ENCODE data around the gene SH3GL3. TPM values are rescaled to one million over a fixed set of nuclear protein-coding genes. Genes with fewer than 3 reads are reported as not detected.

The SH3GL3 gene
- total and polyA plus RNA-seq, 2 of the 8 experiments (the other 6 are each of a cell fraction or from before 2014, with no cell fraction given): 14.1 to 19.1 TPM

Other genes starting within 250 kb of the SH3GL3 start
- gene HDGFL3, start 239.5 kb upstream of the SH3GL3 start, total RNA-seq (2021; fragmentation: NEBNext Ultra II Directional; extraction: Animal tissue kit (Norgen Biotek cat#: 25700)): 149 and 156 TPM in 2 replicates
- 7.3 and 14.1 TPM in 2 replicates for gene HDGFL3, start 239.5 kb upstream of the SH3GL3 start, polyA plus RNA-seq (2011; rRNA removed)
- 0.67 and 0.99 TPM in 2 replicates for gene BNC1, start 162.7 kb upstream of the SH3GL3 start, total RNA-seq (2021; fragmentation: NEBNext Ultra II Directional; extraction: Animal tissue kit (Norgen Biotek cat#: 25700))
- 0.53 and 2.1 TPM in 2 replicates for gene BNC1, start 162.7 kb upstream of the SH3GL3 start, polyA plus RNA-seq (2011; rRNA removed)
- 0.75 and 1.4 TPM in 2 replicates for gene ADAMTSL3, start 206.8 kb downstream of the SH3GL3 start, total RNA-seq (2021; fragmentation: NEBNext Ultra II Directional; extraction: Animal tissue kit (Norgen Biotek cat#: 25700))
- gene ADAMTSL3, start 206.8 kb downstream of the SH3GL3 start, polyA plus RNA-seq (2011; rRNA removed): 0.35 TPM in 2 replicates

All from H1 (cell line).